Liver (tissue), 9 donors: Measurements from ENCODE around the gene FGD5. TPM values are rescaled to one million over a fixed set of nuclear protein-coding genes. Genes with fewer than 3 reads are reported as not detected.
"Not testable (repeated sequence)": the region's sequence is repeated elsewhere in the genome, so short reads cannot be mapped to it uniquely, and the experiment has no call there.

Experiments used
- DNase-seq: peaks from one replicate; pipeline ENCODE4 v3.0.0-alpha.2; 2017; ENCODE audit warnings: low spot score
- H3K27ac ChIP-seq, 2 donors: one replicate each; pipeline ENCODE4 v1.7.0; 2013; ENCODE audit warnings: inconsistent platforms in 2 of 2, low read length in 2 of 2, control low read depth in 1 of 2, low read depth in 1 of 2, mild to moderate bottlenecking in 1 of 2
- H3K27me3 ChIP-seq, 4 donors: one replicate each; pipeline versions ENCODE4 v1.6.1 to v1.7.0; 2013; ENCODE audit warnings: low read length in 3 of 4, inconsistent platforms in 1 of 4, mild to moderate bottlenecking in 1 of 4, moderate library complexity in 1 of 4; ENCODE audit not compliant: control insufficient read depth in 4 of 4, insufficient read depth in 4 of 4
- H3K36me3 ChIP-seq, 4 donors: one replicate each; pipeline versions ENCODE4 v1.6.1 to v1.7.0; 2013; ENCODE audit warnings: low read length in 3 of 4, mild to moderate bottlenecking in 3 of 4, low read depth in 1 of 4, moderate library complexity in 1 of 4; ENCODE audit not compliant: control insufficient read depth in 4 of 4, insufficient read depth in 3 of 4
- H3K4me1 ChIP-seq, 4 donors: one replicate each; pipeline versions ENCODE4 v1.6.1 to v1.7.0; 2013; ENCODE audit warnings: low read length in 3 of 4, mild to moderate bottlenecking in 3 of 4, moderate library complexity in 1 of 4; ENCODE audit not compliant: control insufficient read depth in 4 of 4, insufficient read depth in 4 of 4
- H3K4me3 ChIP-seq, 3 donors: one replicate each; pipeline versions ENCODE4 v1.6.1 to v1.7.0; 2013; ENCODE audit warnings: low read length in 3 of 3, control low read depth in 1 of 3, low read depth in 1 of 3, mild to moderate bottlenecking in 1 of 3
- H3K9ac ChIP-seq, 2 donors: one replicate each; pipeline ENCODE4 v1.7.0; 2013; ENCODE audit warnings: low read length in 2 of 2, mild to moderate bottlenecking in 2 of 2, moderate library complexity in 2 of 2, control low read depth in 1 of 2, low read depth in 1 of 2
- H3K9me3 ChIP-seq, 4 donors: one replicate each; pipeline versions ENCODE4 v1.6.1 to v1.7.0; 2013; ENCODE audit warnings: low read length in 3 of 4; ENCODE audit not compliant: control insufficient read depth in 4 of 4
- EGR1 ChIP-seq, 2 donors: IDR thresholded peaks; 2 replicates each; pipeline ENCODE4 v1.6.1; 2016 to 2018; ENCODE audit warnings: antibody characterized with exemption in 2 of 2, low read depth in 2 of 2
- FOXA1 ChIP-seq: IDR thresholded peaks from 2 replicates; pipeline ENCODE4 v1.6.1; 2016; ENCODE audit warnings: antibody characterized with exemption
- FOXA2 ChIP-seq: IDR thresholded peaks from 2 replicates; pipeline ENCODE4 v1.6.1; 2016; ENCODE audit warnings: antibody characterized with exemption
- JUND ChIP-seq, 2 donors: IDR thresholded peaks; 2 replicates each; pipeline ENCODE4 v1.6.1; 2016; ENCODE audit warnings: antibody characterized with exemption in 2 of 2
- NR2F2 ChIP-seq: IDR thresholded peaks from 2 replicates; pipeline ENCODE4 v1.6.1; 2016; ENCODE audit warnings: antibody characterized with exemption
- RAD21 ChIP-seq, 2 donors: IDR thresholded peaks; 2 replicates each; pipeline ENCODE4 v1.6.1; 2016; ENCODE audit warnings: antibody characterized with exemption in 2 of 2, mild to moderate bottlenecking in 2 of 2
- RXRA ChIP-seq, 2 donors: IDR thresholded peaks; 2 replicates each; pipeline ENCODE4 v1.6.1; 2017 to 2018; ENCODE audit warnings: antibody characterized with exemption in 2 of 2, mild to moderate bottlenecking in 1 of 2
- TAF1 ChIP-seq: conservative IDR thresholded peaks from 2 replicates; pipeline ENCODE4 v1.6.1; 2016; ENCODE audit warnings: antibody characterized with exemption, mild to moderate bottlenecking
- YY1 ChIP-seq: IDR thresholded peaks from 2 replicates; pipeline ENCODE4 v1.6.1; 2016; ENCODE audit warnings: antibody characterized with exemption, mild to moderate bottlenecking
- WGBS: extraction: QIAGEN DNeasy Blood & Tissue Kit; methylation state at CpG from one replicate; pipeline ENCODE4 v1.1.7; 2013; 5-methylcytosine and 5-hydroxymethylcytosine counted together
- polyA plus RNA-seq, 2 donors: library from polyadenylated mRNA; stranded (reverse) in 1 of 2; unstranded in 1 of 2; fragments of 200-250 nt in 1 of 2; fragments of >200 nt in 1 of 2; fragmentation: Nextera tagmentation in 1 of 2; extraction: Ambion mirVana in 1 of 2; gene quantifications; one replicate each; pipeline versions ENCODE4 v1.2.1 to v1.2.3, GENCODE V29; 2013 to 2015
- total RNA-seq, 2 donors: library from RNA; depleted of rRNA; stranded (reverse); fragments of >200 nt; gene quantifications; one replicate each; pipeline ENCODE4 v1.2.3, GENCODE V29; 2014
- TF ChIP-seq, protein P1 (sequence below): IDR thresholded peaks from 2 replicates; pipeline ENCODE4 v1.6.1; 2016; ENCODE audit warnings: antibody characterized with exemption, mild to moderate bottlenecking
- TF ChIP-seq, protein P2 (sequence below): fragments of 150-350 bp; IDR thresholded peaks from 2 replicates; pipeline ENCODE4 v1.5.1; 2017; ENCODE audit warnings: improper control_type of control experiment, low read depth, low read length; ENCODE audit not compliant: missing input control
- TF ChIP-seq, protein P3 (sequence below): IDR thresholded peaks from 2 replicates; pipeline ENCODE4 v1.6.1; 2016; ENCODE audit warnings: antibody characterized with exemption
- TF ChIP-seq, protein P4 (sequence below): IDR thresholded peaks from 2 replicates; pipeline ENCODE4 v1.6.1; 2016; ENCODE audit warnings: antibody characterized with exemption
- donor health status: healthy.
- donor health status: healthy.
- donor health status: healthy.
- donor health status: healthy.
- donor health status: healthy.

Gene FGD5
- total and polyA plus RNA-seq, 4 donors = 2.0 to 6.3 (median 3.1) TPM

DNA sequence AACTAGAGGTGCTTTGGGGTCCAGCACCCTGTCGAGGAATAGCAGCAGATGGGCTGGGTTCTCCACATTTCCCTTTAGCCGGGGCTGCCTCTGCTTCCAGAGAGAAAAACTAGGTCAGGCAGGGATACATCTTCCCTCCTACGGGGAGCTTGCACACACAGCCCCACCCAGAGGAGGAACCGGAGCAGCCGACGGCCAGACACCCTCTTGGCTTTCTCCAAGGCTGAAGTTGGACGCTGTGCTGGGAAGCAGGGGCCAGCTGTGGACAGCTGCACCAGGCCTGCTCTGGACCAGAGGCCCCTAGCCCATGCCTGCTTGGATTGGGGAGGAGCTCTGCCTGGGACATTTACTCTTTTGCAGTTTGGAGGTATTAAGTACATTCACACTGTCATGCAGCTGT is 84.0 kb downstream of the FGD5 start:
- WGBS = 45% methylated on average over 7 of the region's 7 CpGs
- Histone ChIP-seq H3K4me1 (peaks cover 16 to 39% (median 28%) of the 10 kb centered on the region in 4 donors), H3K9ac (no peak overlapping the region), H3K9me3 (peaks cover 0 to 5% (median 0%) of the 10 kb centered on the region in 4 donors), H3K36me3 (no peaks in the 10 kb centered on the region), H3K4me3 (no peak overlapping the region), H3K27ac (peak overlapping the region in 1 of 2 donors; percentile 73), H3K27me3 (no peaks in the 10 kb centered on the region)
- DNase-seq = no peak
- TF ChIP-seq, protein P1, sequence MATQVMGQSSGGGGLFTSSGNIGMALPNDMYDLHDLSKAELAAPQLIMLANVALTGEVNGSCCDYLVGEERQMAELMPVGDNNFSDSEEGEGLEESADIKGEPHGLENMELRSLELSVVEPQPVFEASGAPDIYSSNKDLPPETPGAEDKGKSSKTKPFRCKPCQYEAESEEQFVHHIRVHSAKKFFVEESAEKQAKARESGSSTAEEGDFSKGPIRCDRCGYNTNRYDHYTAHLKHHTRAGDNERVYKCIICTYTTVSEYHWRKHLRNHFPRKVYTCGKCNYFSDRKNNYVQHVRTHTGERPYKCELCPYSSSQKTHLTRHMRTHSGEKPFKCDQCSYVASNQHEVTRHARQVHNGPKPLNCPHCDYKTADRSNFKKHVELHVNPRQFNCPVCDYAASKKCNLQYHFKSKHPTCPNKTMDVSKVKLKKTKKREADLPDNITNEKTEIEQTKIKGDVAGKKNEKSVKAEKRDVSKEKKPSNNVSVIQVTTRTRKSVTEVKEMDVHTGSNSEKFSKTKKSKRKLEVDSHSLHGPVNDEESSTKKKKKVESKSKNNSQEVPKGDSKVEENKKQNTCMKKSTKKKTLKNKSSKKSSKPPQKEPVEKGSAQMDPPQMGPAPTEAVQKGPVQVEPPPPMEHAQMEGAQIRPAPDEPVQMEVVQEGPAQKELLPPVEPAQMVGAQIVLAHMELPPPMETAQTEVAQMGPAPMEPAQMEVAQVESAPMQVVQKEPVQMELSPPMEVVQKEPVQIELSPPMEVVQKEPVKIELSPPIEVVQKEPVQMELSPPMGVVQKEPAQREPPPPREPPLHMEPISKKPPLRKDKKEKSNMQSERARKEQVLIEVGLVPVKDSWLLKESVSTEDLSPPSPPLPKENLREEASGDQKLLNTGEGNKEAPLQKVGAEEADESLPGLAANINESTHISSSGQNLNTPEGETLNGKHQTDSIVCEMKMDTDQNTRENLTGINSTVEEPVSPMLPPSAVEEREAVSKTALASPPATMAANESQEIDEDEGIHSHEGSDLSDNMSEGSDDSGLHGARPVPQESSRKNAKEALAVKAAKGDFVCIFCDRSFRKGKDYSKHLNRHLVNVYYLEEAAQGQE = no peak
- TF ChIP-seq, protein P2, sequence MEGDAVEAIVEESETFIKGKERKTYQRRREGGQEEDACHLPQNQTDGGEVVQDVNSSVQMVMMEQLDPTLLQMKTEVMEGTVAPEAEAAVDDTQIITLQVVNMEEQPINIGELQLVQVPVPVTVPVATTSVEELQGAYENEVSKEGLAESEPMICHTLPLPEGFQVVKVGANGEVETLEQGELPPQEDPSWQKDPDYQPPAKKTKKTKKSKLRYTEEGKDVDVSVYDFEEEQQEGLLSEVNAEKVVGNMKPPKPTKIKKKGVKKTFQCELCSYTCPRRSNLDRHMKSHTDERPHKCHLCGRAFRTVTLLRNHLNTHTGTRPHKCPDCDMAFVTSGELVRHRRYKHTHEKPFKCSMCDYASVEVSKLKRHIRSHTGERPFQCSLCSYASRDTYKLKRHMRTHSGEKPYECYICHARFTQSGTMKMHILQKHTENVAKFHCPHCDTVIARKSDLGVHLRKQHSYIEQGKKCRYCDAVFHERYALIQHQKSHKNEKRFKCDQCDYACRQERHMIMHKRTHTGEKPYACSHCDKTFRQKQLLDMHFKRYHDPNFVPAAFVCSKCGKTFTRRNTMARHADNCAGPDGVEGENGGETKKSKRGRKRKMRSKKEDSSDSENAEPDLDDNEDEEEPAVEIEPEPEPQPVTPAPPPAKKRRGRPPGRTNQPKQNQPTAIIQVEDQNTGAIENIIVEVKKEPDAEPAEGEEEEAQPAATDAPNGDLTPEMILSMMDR = no peak
- TF ChIP-seq JUND (IDR thresholded peaks at IDR 0.05) (no peak), EGR1 (IDR thresholded peaks at IDR 0.05; ENCODE audit: low read depth in 2 of 2) (no peak), RAD21 (IDR thresholded peaks at IDR 0.05) (peak in 1 of 2 donors; percentile 35)

DNA sequence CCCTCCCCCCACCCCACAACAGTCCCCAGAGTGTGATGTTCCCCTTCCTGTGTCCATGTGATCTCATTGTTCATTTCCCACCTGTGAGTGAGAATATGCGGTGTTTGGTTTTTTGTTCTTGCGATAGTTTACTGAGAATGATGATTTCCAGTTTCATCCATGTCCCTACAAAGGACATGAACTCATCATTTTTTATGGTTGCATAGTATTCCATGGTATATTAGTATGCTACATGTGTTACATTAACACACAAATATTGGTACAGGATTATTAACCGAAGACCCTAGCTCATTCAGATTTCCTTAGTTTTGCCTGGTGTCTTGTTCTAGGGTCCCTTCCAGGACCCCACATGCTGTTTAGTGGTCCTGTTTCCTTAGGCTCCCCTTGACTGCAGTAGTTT is 84.7 kb downstream of the FGD5 start:
- not testable (repeated sequence) for H3K36me3 ChIP-seq, H3K27me3 ChIP-seq, H3K27ac ChIP-seq, DNase-seq, H3K9me3 ChIP-seq, H3K4me3 ChIP-seq, H3K9ac ChIP-seq
- 100% methylated on average over 1 of the region's 3 CpGs for WGBS
- peaks cover 16 to 39% (median 28%) of the 10 kb centered on the region in 4 donors for H3K4me1 ChIP-seq

DNA sequence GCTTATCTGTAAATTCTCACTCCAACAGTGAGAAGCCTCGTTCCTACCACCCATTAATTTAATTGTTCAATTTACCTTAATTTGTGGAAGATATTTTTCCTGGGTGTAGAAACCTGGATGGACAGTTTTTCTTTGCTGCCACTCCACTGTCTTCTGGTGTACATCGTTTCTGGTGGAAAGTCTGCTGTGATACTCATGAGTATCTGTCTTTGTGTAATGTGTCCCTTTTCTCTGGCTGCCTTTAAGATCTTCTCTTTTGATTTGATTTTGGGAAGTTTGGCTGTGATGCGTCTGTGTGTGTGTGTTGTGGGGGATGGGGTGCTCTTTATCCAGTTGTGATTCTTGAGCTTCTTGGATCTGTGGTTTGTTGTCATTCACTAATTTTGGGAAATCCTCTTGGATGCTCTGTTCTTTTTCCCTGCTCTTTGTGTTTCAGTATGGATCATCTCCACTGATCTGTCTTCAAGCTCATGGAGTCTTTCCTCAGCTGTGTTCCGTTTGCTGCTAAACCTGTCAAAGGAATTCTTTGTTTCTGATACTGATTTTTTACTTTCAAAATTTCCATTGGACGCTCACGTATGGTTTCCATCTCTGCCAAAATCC is 86.4 kb downstream of the FGD5 start:
- DNase-seq = no peak
- Histone ChIP-seq H3K36me3 (no peaks in the 10 kb centered on the region), H3K27ac (no peak overlapping the region), H3K27me3 (no peaks in the 10 kb centered on the region), H3K4me3 (no peak overlapping the region), H3K4me1 (peaks cover 13 to 24% (median 19%) of the 10 kb centered on the region in 4 donors), H3K9ac (no peak overlapping the region), H3K9me3 (peaks cover 0 to 5% (median 0%) of the 10 kb centered on the region in 4 donors)
- TF ChIP-seq NR2F2 (no peak), FOXA1 (no peak), FOXA2 (no peak), RXRA (IDR thresholded peaks at IDR 0.05) (no peak), TAF1 (no peak), YY1 (no peak), JUND (IDR thresholded peaks at IDR 0.05) (no peak)
- TF ChIP-seq, protein P2 = no peak
- TF ChIP-seq, protein P3, sequence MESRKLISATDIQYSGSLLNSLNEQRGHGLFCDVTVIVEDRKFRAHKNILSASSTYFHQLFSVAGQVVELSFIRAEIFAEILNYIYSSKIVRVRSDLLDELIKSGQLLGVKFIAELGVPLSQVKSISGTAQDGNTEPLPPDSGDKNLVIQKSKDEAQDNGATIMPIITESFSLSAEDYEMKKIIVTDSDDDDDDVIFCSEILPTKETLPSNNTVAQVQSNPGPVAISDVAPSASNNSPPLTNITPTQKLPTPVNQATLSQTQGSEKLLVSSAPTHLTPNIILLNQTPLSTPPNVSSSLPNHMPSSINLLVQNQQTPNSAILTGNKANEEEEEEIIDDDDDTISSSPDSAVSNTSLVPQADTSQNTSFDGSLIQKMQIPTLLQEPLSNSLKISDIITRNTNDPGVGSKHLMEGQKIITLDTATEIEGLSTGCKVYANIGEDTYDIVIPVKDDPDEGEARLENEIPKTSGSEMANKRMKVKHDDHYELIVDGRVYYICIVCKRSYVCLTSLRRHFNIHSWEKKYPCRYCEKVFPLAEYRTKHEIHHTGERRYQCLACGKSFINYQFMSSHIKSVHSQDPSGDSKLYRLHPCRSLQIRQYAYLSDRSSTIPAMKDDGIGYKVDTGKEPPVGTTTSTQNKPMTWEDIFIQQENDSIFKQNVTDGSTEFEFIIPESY = no peak
- TF ChIP-seq, protein P4, sequence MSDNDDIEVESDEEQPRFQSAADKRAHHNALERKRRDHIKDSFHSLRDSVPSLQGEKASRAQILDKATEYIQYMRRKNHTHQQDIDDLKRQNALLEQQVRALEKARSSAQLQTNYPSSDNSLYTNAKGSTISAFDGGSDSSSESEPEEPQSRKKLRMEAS = no peak
- 93% methylated on average over 6 of the region's 6 CpGs for WGBS
